HTERT RPE-1 (cell line): ENCODE data around the gene MPPED1.

Source experiments
- in situ Hi-C: fragments of 300-500 bp; cut with MboI; formaldehyde crosslinking; loops from 4 replicates; pipeline ENCODE4 v1.14.3; 2020; ENCODE audit warnings: low sequenced_read_pairs

The MPPED1 gene

GRCh38 chr22:43491177-43491576 lies 79.4 kb downstream of the MPPED1 start:
- in situ Hi-C loops, result no loop called here

GRCh38 chr22:43491737-43492136 lies 79.9 kb downstream of the MPPED1 start:
- in situ Hi-C loops, result no loop called here

GRCh38 chr22:43493297-43493696 lies 81.5 kb downstream of the MPPED1 start:
- in situ Hi-C loops, result no loop called here

- in situ Hi-C loops, result no loop called here
Observed at GRCh38 chr22:43497956-43498855, 86.4 kb downstream of the MPPED1 start.

- in situ Hi-C loops, result no loop called here
Observed at GRCh38 chr22:43498856-43499253, 87.0 kb downstream of the MPPED1 start.

- in situ Hi-C loops, result no loop called here
Observed at GRCh38 chr22:43500792-43501785, 89.3 kb downstream of the MPPED1 start.

- in situ Hi-C loops, result no loop called here
Observed at GRCh38 chr22:43501878-43502277, 90.1 kb downstream of the MPPED1 start.

- in situ Hi-C loops, result no loop called here
Observed at GRCh38 chr22:43502306-43502874, 90.6 kb downstream of the MPPED1 start.

- in situ Hi-C loops, result no loop called here
Observed at GRCh38 chr22:43504068-43504467, 92.3 kb downstream of the MPPED1 start.

GRCh38 chr22:43504666-43505261 lies 93.0 kb downstream of the MPPED1 start:
- in situ Hi-C loops, result no loop called here

- in situ Hi-C loops, result no loop called here
Observed at GRCh38 chr22:43505423-43505822, 93.6 kb downstream of the MPPED1 start.

GRCh38 chr22:43505896-43506295 lies 94.1 kb downstream of the MPPED1 start:
- in situ Hi-C loops, result no loop called here

- in situ Hi-C loops, result no loop called here
Observed at GRCh38 chr22:43506487-43506886, 94.7 kb downstream of the MPPED1 start.

GRCh38 chr22:43507235-43507634 lies 95.4 kb downstream of the MPPED1 start:
- in situ Hi-C loops, result no loop called here

- in situ Hi-C loops, result no loop called here
Observed at GRCh38 chr22:43508489-43508888, 96.7 kb downstream of the MPPED1 start.

GRCh38 chr22:43509337-43509736 lies 97.5 kb downstream of the MPPED1 start:
- in situ Hi-C loops, result no loop called here

- in situ Hi-C loops, result no loop called here
Observed at GRCh38 chr22:43510281-43511070, 98.7 kb downstream of the MPPED1 start.

GRCh38 chr22:43511276-43511910 lies 99.6 kb downstream of the MPPED1 start:
- in situ Hi-C loops, result no loop called here

GRCh38 chr22:43512279-43512678 lies 100.5 kb downstream of the MPPED1 start:
- in situ Hi-C loops, result no loop called here
